Large intestine (tissue), 3 donors: ENCODE data around the gene PRKAG2. TPM values are rescaled to one million over a fixed set of nuclear protein-coding genes. Genes with fewer than 3 reads are reported as not detected.

Experiments
- DNase-seq, 2 donors: peaks; one replicate each; pipeline versions ENCODE4 v3.0.0 to v3.0.0-alpha.2; 2013
- H3K27ac ChIP-seq: one replicate; pipeline ENCODE4 v1.5.1; 2013; ENCODE audit warnings: low read length
- H3K27me3 ChIP-seq: 2 replicates; pipeline ENCODE4 v1.6.1; 2013; ENCODE audit warnings: low read length; ENCODE audit not compliant: control insufficient read depth, insufficient read depth
- H3K36me3 ChIP-seq: 2 replicates; pipeline ENCODE4 v1.6.1; 2013; ENCODE audit warnings: low read length; ENCODE audit not compliant: control insufficient read depth, insufficient read depth
- H3K4me1 ChIP-seq: one replicate; pipeline ENCODE4 v1.6.1; 2013; ENCODE audit warnings: low read length; ENCODE audit not compliant: control insufficient read depth, insufficient read depth
- H3K4me3 ChIP-seq: one replicate; pipeline ENCODE4 v1.5.1; 2013; ENCODE audit warnings: low read length
- H3K9me3 ChIP-seq: one replicate; pipeline ENCODE4 v1.6.1; 2013; ENCODE audit warnings: mild to moderate bottlenecking, low read depth, low read length, moderate library complexity; ENCODE audit not compliant: control insufficient read depth
- WGBS: methylation state at CpG from one replicate; pipeline ENCODE4 v1.1.5; 2013; ENCODE audit warnings: low lambda C conversion rate; ENCODE audit not compliant: insufficient coverage; 5-methylcytosine and 5-hydroxymethylcytosine counted together
- polyA plus RNA-seq: library from polyadenylated mRNA; unstranded; fragments of 120-200 nt; gene quantifications from one replicate; pipeline ENCODE4 v1.2.1, GENCODE V29; 2013

Gene PRKAG2
- polyA plus RNA-seq, 1 donor, result 50.9 TPM

DNA sequence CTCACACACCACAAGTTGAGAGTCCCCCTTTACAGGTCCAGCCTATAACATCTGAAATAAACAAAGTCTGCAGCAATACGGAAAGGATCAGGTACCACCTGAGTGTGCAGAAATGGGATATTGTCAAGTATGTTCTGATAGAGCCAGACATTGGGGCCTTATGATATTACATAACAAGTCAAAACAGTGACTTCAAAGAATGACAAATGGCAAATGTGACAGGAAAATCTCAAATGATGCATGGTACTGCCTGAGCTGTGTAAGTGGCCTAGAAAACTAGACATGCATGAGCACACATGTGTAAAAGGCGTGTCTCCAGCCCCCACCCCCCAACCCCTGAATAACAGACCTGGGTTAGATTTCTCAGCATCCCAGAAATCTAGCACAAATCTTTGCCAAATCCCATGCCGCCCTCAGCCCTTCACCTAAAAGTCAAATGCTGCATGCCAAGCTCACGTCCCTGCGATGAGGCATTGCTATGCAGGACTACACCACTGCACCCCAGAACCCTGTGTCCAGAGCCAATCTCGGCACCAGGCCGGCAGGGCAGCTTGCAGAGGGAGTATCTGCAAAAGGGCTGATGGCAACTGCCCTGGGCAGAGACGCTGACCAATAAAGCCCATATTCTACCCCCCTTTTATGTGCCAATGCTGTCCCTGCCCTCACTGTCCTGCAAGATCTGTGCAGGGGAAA lies 58.8 kb downstream of the PRKAG2 start:
- Histone ChIP-seq H3K36me3 (no peaks in the 10 kb centered on the region), H3K27ac (no peak overlapping the region), H3K4me1 (peaks cover 51% of the 10 kb centered on the region), H3K27me3 (no peaks in the 10 kb centered on the region), H3K4me3 (no peak overlapping the region), H3K9me3 (no peaks in the 10 kb centered on the region)
- no CpG with 5 or more reads among the region's 8 CpGs for WGBS
- no peak for DNase-seq

GRCh38 chr7:151817315-151817690 lies 59.6 kb downstream of the PRKAG2 start:
- Histone ChIP-seq H3K9me3 (no peaks in the 10 kb centered on the region), H3K27me3 (no peaks in the 10 kb centered on the region), H3K4me3 (no peak overlapping the region), H3K36me3 (no peaks in the 10 kb centered on the region), H3K4me1 (peaks cover 43% of the 10 kb centered on the region), H3K27ac (no peak overlapping the region)
- no CpG with 5 or more reads among the region's 4 CpGs for WGBS
- no peak for DNase-seq

DNA sequence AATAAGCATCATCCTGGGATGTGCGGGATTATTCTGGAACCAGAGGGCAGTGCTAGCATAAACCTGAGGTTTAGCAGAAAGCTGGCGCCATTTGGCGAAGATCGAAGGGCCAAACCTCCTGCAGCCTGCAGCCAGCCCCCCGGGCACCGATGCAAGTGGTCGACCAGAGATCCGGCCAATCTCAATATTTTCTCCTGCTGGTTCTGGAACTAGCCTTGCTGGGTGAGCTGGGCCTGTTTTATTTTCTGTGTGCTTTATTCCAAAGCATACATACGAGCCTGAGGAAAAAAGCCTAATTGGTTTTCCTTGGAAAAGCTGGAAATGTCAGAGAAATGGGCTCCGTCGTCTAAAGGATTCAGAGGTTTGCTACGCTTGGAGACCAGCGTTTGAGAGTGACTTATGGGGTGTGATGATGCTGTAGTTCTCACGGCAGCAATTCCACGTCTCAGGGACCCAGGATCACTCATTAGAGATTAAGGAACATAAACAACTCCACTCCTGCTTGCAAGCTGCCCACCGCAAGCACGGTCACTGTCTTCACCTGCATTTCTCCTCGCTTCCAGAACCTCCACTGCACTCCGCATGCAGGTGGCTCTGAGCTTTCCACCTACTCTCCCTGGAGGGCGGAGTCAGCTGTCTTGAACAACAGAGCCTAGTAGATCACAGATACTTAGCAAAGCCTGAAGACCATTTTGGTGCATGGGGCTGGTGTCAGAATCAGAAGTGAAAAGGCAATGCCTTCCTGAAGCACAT lies 60.2 kb downstream of the PRKAG2 start:
- no peak for DNase-seq
- Histone ChIP-seq H3K9me3 (no peaks in the 10 kb centered on the region), H3K4me1 (peaks cover 41% of the 10 kb centered on the region), H3K27ac (no peak overlapping the region), H3K36me3 (no peaks in the 10 kb centered on the region), H3K27me3 (no peaks in the 10 kb centered on the region), H3K4me3 (no peak overlapping the region)
- 100% methylated on average over 1 of the region's 20 CpGs for WGBS

GRCh38 chr7:151815419-151815818 lies 61.5 kb downstream of the PRKAG2 start:
- no peak for DNase-seq
- H3K9me3 ChIP-seq, result no peaks in the 10 kb centered on the region
- H3K4me3 ChIP-seq, result no peak overlapping the region
- H3K27ac ChIP-seq, result no peak overlapping the region
- H3K4me1 ChIP-seq, result peaks cover 40% of the 10 kb centered on the region
- no CpG with 5 or more reads among the region's 5 CpGs for WGBS
- no peaks in the 10 kb centered on the region for H3K36me3 ChIP-seq
- H3K27me3 ChIP-seq, result no peaks in the 10 kb centered on the region

GRCh38 chr7:151814400-151815009 lies 62.4 kb downstream of the PRKAG2 start:
- no peaks in the 10 kb centered on the region for H3K36me3 ChIP-seq
- no peaks in the 10 kb centered on the region for H3K9me3 ChIP-seq
- no peak for DNase-seq
- H3K4me3 ChIP-seq, result no peak overlapping the region
- peaks cover 42% of the 10 kb centered on the region for H3K4me1 ChIP-seq
- no CpG with 5 or more reads among the region's 18 CpGs for WGBS
- no peak overlapping the region for H3K27ac ChIP-seq
- H3K27me3 ChIP-seq, result no peaks in the 10 kb centered on the region

- peaks cover 3% of the 10 kb centered on the region for H3K9me3 ChIP-seq
- DNase-seq, result no peak
- WGBS, result no CpG with 5 or more reads among the region's 5 CpGs
- H3K36me3 ChIP-seq, result no peaks in the 10 kb centered on the region
- no peak overlapping the region for H3K27ac ChIP-seq
- H3K27me3 ChIP-seq, result no peaks in the 10 kb centered on the region
- peaks cover 42% of the 10 kb centered on the region for H3K4me1 ChIP-seq
- H3K4me3 ChIP-seq, result no peak overlapping the region
Measured at GRCh38 chr7:151813997-151814396, 62.9 kb downstream of the PRKAG2 start.

DNA sequence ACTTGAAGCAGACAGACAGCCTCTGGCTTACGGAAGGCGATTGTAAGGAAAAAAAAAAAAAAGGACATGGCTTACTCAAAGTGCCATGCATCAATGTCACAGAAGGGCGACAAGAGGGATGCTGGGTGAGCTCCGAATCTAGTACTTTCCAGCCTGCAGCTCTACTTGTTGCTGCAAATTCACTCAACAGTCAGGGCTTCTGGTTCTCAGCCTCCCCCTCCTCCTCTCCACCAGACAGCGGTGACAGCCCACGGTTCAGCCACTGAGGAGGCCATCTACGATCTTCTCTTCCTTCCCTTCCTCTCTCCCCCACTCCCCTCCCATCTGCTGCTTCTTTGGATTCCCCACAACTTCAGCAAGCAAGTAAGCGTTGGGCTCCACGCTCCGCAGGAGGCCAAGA lies 63.5 kb downstream of the PRKAG2 start:
- no peak for DNase-seq
- no peaks in the 10 kb centered on the region for H3K27me3 ChIP-seq
- peaks cover 42% of the 10 kb centered on the region for H3K4me1 ChIP-seq
- H3K9me3 ChIP-seq, result peaks cover 8% of the 10 kb centered on the region
- no peak overlapping the region for H3K4me3 ChIP-seq
- H3K36me3 ChIP-seq, result no peaks in the 10 kb centered on the region
- no CpG with 5 or more reads among the region's 10 CpGs for WGBS
- no peak overlapping the region for H3K27ac ChIP-seq

- WGBS, result no CpG with 5 or more reads among the region's 9 CpGs
- DNase-seq, result no peak
Measured at GRCh38 chr7:151812967-151813366, 63.9 kb downstream of the PRKAG2 start.

GRCh38 chr7:151810441-151811232 lies 66.3 kb downstream of the PRKAG2 start:
- no peaks in the 10 kb centered on the region for H3K27me3 ChIP-seq
- H3K27ac ChIP-seq, result peak overlapping the region; percentile 97
- H3K36me3 ChIP-seq, result no peaks in the 10 kb centered on the region
- DNase-seq, result peak in 1 of 2 donors; percentile 66
- WGBS, result no CpG with 5 or more reads among the region's 17 CpGs
- peaks cover 12% of the 10 kb centered on the region for H3K9me3 ChIP-seq
- no peak overlapping the region for H3K4me3 ChIP-seq
- H3K4me1 ChIP-seq, result peaks cover 61% of the 10 kb centered on the region

More at GRCh38 chr7:151812967-151813366, 63.9 kb downstream of the PRKAG2 start:
- Histone ChIP-seq H3K4me1 (peaks cover 41% of the 10 kb centered on the region), H3K27ac (no peak overlapping the region), H3K9me3 (peaks cover 8% of the 10 kb centered on the region), H3K36me3 (no peaks in the 10 kb centered on the region), H3K27me3 (no peaks in the 10 kb centered on the region), H3K4me3 (no peak overlapping the region)

- WGBS, result no CpG with 5 or more reads among the region's 5 CpGs
- H3K4me1 ChIP-seq, result peaks cover 63% of the 10 kb centered on the region
- H3K36me3 ChIP-seq, result no peaks in the 10 kb centered on the region
- peaks cover 15% of the 10 kb centered on the region for H3K9me3 ChIP-seq
- peak in 1 of 2 donors; percentile 32 for DNase-seq
- H3K27ac ChIP-seq, result peak overlapping the region; percentile 97
- H3K27me3 ChIP-seq, result no peaks in the 10 kb centered on the region
- H3K4me3 ChIP-seq, result no peak overlapping the region
Measured at GRCh38 chr7:151809864-151810170, 67.1 kb downstream of the PRKAG2 start.
